Esophagus (tissue), 2 donors: ENCODE data around the gene SGCA. TPM values are rescaled to one million over a fixed set of nuclear protein-coding genes. Genes with fewer than 3 reads are reported as not detected.

Experiments used
- H3K27ac ChIP-seq, 2 donors: one replicate each; pipeline ENCODE4 v1.5.1; 2013; ENCODE audit warnings: low read depth in 2 of 2, mild to moderate bottlenecking in 2 of 2, inconsistent platforms in 1 of 2, low read length in 1 of 2, moderate library complexity in 1 of 2
- H3K27me3 ChIP-seq, 2 donors: one replicate each; pipeline ENCODE4 v1.6.1; 2013; ENCODE audit warnings: low read length in 2 of 2, control low read depth in 1 of 2, mild to moderate bottlenecking in 1 of 2; ENCODE audit not compliant: insufficient read depth in 2 of 2, control insufficient read depth in 1 of 2
- H3K36me3 ChIP-seq, 2 donors: one replicate each; pipeline ENCODE4 v1.6.1; 2013; ENCODE audit warnings: low read length in 1 of 2; ENCODE audit not compliant: control insufficient read depth in 2 of 2, insufficient read depth in 2 of 2
- H3K4me1 ChIP-seq, 2 donors: one replicate each; pipeline ENCODE4 v1.6.1; 2013; ENCODE audit warnings: low read length in 1 of 2; ENCODE audit not compliant: control insufficient read depth in 2 of 2, insufficient read depth in 2 of 2
- H3K4me3 ChIP-seq, 2 donors: one replicate each; pipeline ENCODE4 v1.5.1; 2013; ENCODE audit warnings: low read length in 2 of 2, mild to moderate bottlenecking in 2 of 2, low read depth in 1 of 2, moderate library complexity in 1 of 2
- H3K9me3 ChIP-seq, 2 donors: one replicate each; pipeline ENCODE4 v1.6.1; 2013; ENCODE audit warnings: mild to moderate bottlenecking in 2 of 2, low read depth in 1 of 2, low read length in 1 of 2, moderate library complexity in 1 of 2; ENCODE audit not compliant: control insufficient read depth in 2 of 2, insufficient read depth in 1 of 2
- WGBS, 2 donors: extraction: QIAGEN DNeasy Blood & Tissue Kit; methylation state at CpG; one replicate each; pipeline ENCODE4 v1.1.7; 2013; 5-methylcytosine and 5-hydroxymethylcytosine counted together
- polyA plus RNA-seq, 2 donors: library from polyadenylated mRNA; stranded (reverse); fragments of 200-250 nt; gene quantifications; one replicate each; pipeline ENCODE4 v1.2.3, GENCODE V29; 2013
- donor health status: healthy with polysubstance abuse.
- donor health status: Bipolar disorder and iron deficiency.

Gene SGCA
- polyA plus RNA-seq, 2 donors = 7.1 to 10.0 TPM

- no peaks in the 10 kb centered on the region for H3K9me3 ChIP-seq
- 70 to 72% methylated on average over 9 of the region's 9 CpGs for WGBS, 2 donors
- no peak overlapping the region for H3K27ac ChIP-seq
- no peaks in the 10 kb centered on the region for H3K36me3 ChIP-seq
- no peak overlapping the region for H3K4me3 ChIP-seq
- peaks cover 0 to 3% of the 10 kb centered on the region in 2 donors for H3K4me1 ChIP-seq
- no peaks in the 10 kb centered on the region for H3K27me3 ChIP-seq
Measured at GRCh38 chr17:50213026-50214022, 47.5 kb downstream of the SGCA start.

GRCh38 chr17:50214976-50215760 lies 49.4 kb downstream of the SGCA start:
- WGBS, 2 donors = 74 to 77% methylated on average over 8 of the region's 8 CpGs
- peaks cover 0 to 3% of the 10 kb centered on the region in 2 donors for H3K4me1 ChIP-seq

GRCh38 chr17:50217591-50217990 lies 51.8 kb downstream of the SGCA start:
- H3K36me3 ChIP-seq = no peaks in the 10 kb centered on the region
- no peaks in the 10 kb centered on the region for H3K27me3 ChIP-seq
- 39 to 45% methylated on average over 3 of the region's 3 CpGs for WGBS, 2 donors
- no peak overlapping the region for H3K4me3 ChIP-seq
- no peak overlapping the region for H3K27ac ChIP-seq
- H3K4me1 ChIP-seq = peaks cover 0 to 5% of the 10 kb centered on the region in 2 donors
- no peaks in the 10 kb centered on the region for H3K9me3 ChIP-seq

More at GRCh38 chr17:50214976-50215760, 49.4 kb downstream of the SGCA start:
- H3K4me3 ChIP-seq = no peak overlapping the region
- no peaks in the 10 kb centered on the region for H3K27me3 ChIP-seq
- H3K36me3 ChIP-seq = no peaks in the 10 kb centered on the region
- H3K27ac ChIP-seq = no peak overlapping the region
- no peaks in the 10 kb centered on the region for H3K9me3 ChIP-seq

- no peaks in the 10 kb centered on the region for H3K27me3 ChIP-seq
- H3K27ac ChIP-seq = no peak overlapping the region
- H3K4me3 ChIP-seq = no peak overlapping the region
- H3K9me3 ChIP-seq = no peaks in the 10 kb centered on the region
- no peaks in the 10 kb centered on the region for H3K36me3 ChIP-seq
- peaks cover 0 to 5% of the 10 kb centered on the region in 2 donors for H3K4me1 ChIP-seq
- WGBS, 2 donors = 56 to 58% methylated on average over 3 of the region's 3 CpGs
Measured at GRCh38 chr17:50218071-50218759, 52.4 kb downstream of the SGCA start.

- H3K4me1 ChIP-seq = peaks cover 0 to 5% of the 10 kb centered on the region in 2 donors
- no peaks in the 10 kb centered on the region for H3K36me3 ChIP-seq
- 58 to 59% methylated on average over 1 of the region's 1 CpG for WGBS, 2 donors
- no peaks in the 10 kb centered on the region for H3K9me3 ChIP-seq
- H3K4me3 ChIP-seq = no peak overlapping the region
- peak overlapping the region; percentile 17 to 72 for H3K27ac ChIP-seq
- H3K27me3 ChIP-seq = no peaks in the 10 kb centered on the region
Measured at GRCh38 chr17:50218771-50219315, 53.0 kb downstream of the SGCA start.

GRCh38 chr17:50219342-50219741 lies 53.5 kb downstream of the SGCA start:
- 52 to 65% methylated on average over 5 of the region's 5 CpGs for WGBS, 2 donors
- peaks cover 0 to 5% of the 10 kb centered on the region in 2 donors for H3K4me1 ChIP-seq
- H3K4me3 ChIP-seq = no peak overlapping the region
- H3K9me3 ChIP-seq = no peaks in the 10 kb centered on the region
- H3K36me3 ChIP-seq = no peaks in the 10 kb centered on the region
- peak overlapping the region in 1 of 2 donors; percentile 54 for H3K27ac ChIP-seq
- no peaks in the 10 kb centered on the region for H3K27me3 ChIP-seq

GRCh38 chr17:50219939-50220465 lies 54.2 kb downstream of the SGCA start:
- Histone ChIP-seq H3K9me3 (no peaks in the 10 kb centered on the region), H3K36me3 (no peaks in the 10 kb centered on the region), H3K4me1 (peaks cover 0 to 5% of the 10 kb centered on the region in 2 donors), H3K27me3 (no peaks in the 10 kb centered on the region), H3K27ac (no peak overlapping the region), H3K4me3 (no peak overlapping the region)
- WGBS, 2 donors = 62 to 65% methylated on average over 4 of the region's 4 CpGs

GRCh38 chr17:50220811-50221210 lies 55.0 kb downstream of the SGCA start:
- no peak overlapping the region for H3K4me3 ChIP-seq
- 85 to 88% methylated on average over 15 of the region's 15 CpGs for WGBS, 2 donors
- H3K4me1 ChIP-seq = peaks cover 0 to 5% of the 10 kb centered on the region in 2 donors

More at GRCh38 chr17:50220811-50221210, 55.0 kb downstream of the SGCA start:
- Histone ChIP-seq H3K9me3 (peaks cover 3 to 5% of the 10 kb centered on the region in 2 donors), H3K27ac (no peak overlapping the region), H3K27me3 (no peaks in the 10 kb centered on the region), H3K36me3 (no peaks in the 10 kb centered on the region)
